GM12878 (cell line): Measurements from ENCODE around the gene PLCB2. TPM values are rescaled to one million over a fixed set of nuclear protein-coding genes. Genes with fewer than 3 reads are reported as not detected.

Experiments used
- ATAC-seq: fragments of 200-7000 bp; cut with Tn5 transposase; 3 replicates; pipeline ENCODE4 v1.9.1; 2020; ENCODE audit warnings: mild to moderate bottlenecking, moderate library complexity
- BruUV-seq: library from RNA; stranded (reverse); fragments of 400-500 nt; replicated peaks from 2 replicates; lab custom pipeline; 2021; lab: Mats Ljungman, UMichigan
- CTCF ChIA-PET: fragments of 300-600 bp; sonication (Branson Sonifier 250); formaldehyde crosslinking; extraction: SDS; loops from one replicate; lab custom pipeline; 2021; ENCODE audit warnings: inconsistent platforms; lab: Yijun Ruan, JAX
- POLR2A ChIA-PET: fragments of 350-600 bp; formaldehyde crosslinking; extraction: SDS; loops from one replicate; lab custom pipeline; 2021; ENCODE audit warnings: inconsistent platforms; lab: Charles Lee
- RAD21 ChIA-PET: fragments of 300-600 bp; sonication (Branson Sonifier 250); formaldehyde crosslinking; loops from one replicate; lab custom pipeline; 2023; ENCODE audit warnings: antibody characterized with exemption; ENCODE audit not compliant: unreplicated experiment; lab: Charles Lee
- SMC1A ChIA-PET: fragments of 300-600 bp; sonication (Branson Sonifier 250); formaldehyde crosslinking; loops from one replicate; lab custom pipeline; 2023; ENCODE audit not compliant: unreplicated experiment, uncharacterized antibody; lab: Charles Lee
- DNase-seq: peaks from one replicate; pipeline ENCODE4 v3.0.0-alpha.2; 2011; ENCODE audit warnings: low read depth, low spot score
- FAIRE-seq: peaks from 3 replicates; lab custom pipeline; 2011; peaks lifted over from hg19 to GRCh38; lab: Jason Lieb, UNC
- H2AFZ ChIP-seq: 2 replicates; pipeline ENCODE4 v1.6.0; 2011; ENCODE audit warnings: low read depth, low read length, control low read depth; ENCODE audit not compliant: control insufficient read depth
- H3K27ac ChIP-seq: 2 replicates; pipeline ENCODE4 v1.5.1; 2011; ENCODE audit warnings: control low read depth; ENCODE audit not compliant: control insufficient read depth, insufficient read depth
- H3K27me3 ChIP-seq, 2 experiments: replicated peaks in 1 of 2; 2 replicates each; pipeline versions ENCODE4 v1.6.0 to v1.6.1; 2011; ENCODE audit warnings: low read length in 1 of 2; ENCODE audit not compliant: control insufficient read depth in 2 of 2, insufficient read depth in 2 of 2
- H3K36me3 ChIP-seq, 2 experiments: 2 replicates each; pipeline ENCODE4 v1.5.1; 2011; ENCODE audit warnings: low read length in 1 of 2; ENCODE audit not compliant: control insufficient read depth in 2 of 2, insufficient read depth in 2 of 2
- H3K4me1 ChIP-seq: 2 replicates; pipeline ENCODE4 v1.6.1; 2011; ENCODE audit warnings: mild to moderate bottlenecking, low read length, moderate library complexity, mixed read lengths; ENCODE audit not compliant: control insufficient read depth, insufficient read depth
- H3K4me2 ChIP-seq: 2 replicates; pipeline ENCODE4 v1.6.0; 2011; ENCODE audit warnings: control low read depth; ENCODE audit not compliant: control insufficient read depth, insufficient read depth
- H3K4me3 ChIP-seq: fragments of 200-600 bp; sonication (generic); 2 replicates; pipeline ENCODE4 v1.5.1; 2016
- H3K79me2 ChIP-seq: 2 replicates; pipeline ENCODE4 v1.6.0; 2011; ENCODE audit warnings: low read length; ENCODE audit not compliant: control insufficient read depth, insufficient read depth
- H3K9ac ChIP-seq: 2 replicates; pipeline ENCODE4 v1.8.0; 2011; ENCODE audit warnings: low read length, control low read depth, mixed read lengths; ENCODE audit not compliant: control insufficient read depth, insufficient read depth
- H3K9me3 ChIP-seq: replicated peaks from 3 replicates; pipeline ENCODE4 v1.5.1; 2011; ENCODE audit warnings: mild to moderate bottlenecking, low read length; ENCODE audit not compliant: control insufficient read depth, insufficient read depth
- H4K20me1 ChIP-seq: 2 replicates; pipeline ENCODE4 v1.6.0; 2011; ENCODE audit not compliant: control insufficient read depth, insufficient read depth
- BACH1 ChIP-seq: fragments of 450-650 bp; IDR thresholded peaks from 2 replicates; pipeline ENCODE4 v1.6.1; 2017; ENCODE audit warnings: mild to moderate bottlenecking, borderline replicate concordance
- CBX5 ChIP-seq: sonication (generic); IDR thresholded peaks from 2 replicates; pipeline ENCODE4 v1.6.1; 2016; ENCODE audit warnings: low read depth, moderate library complexity, mild to moderate bottlenecking, inconsistent platforms
- CREM ChIP-seq: IDR thresholded peaks from 2 replicates; pipeline ENCODE4 v1.6.1; 2014; ENCODE audit warnings: antibody characterized with exemption, low read depth
- HDGF ChIP-seq: fragments of 450-650 bp; IDR thresholded peaks from 2 replicates; pipeline ENCODE4 v1.6.1; 2016; ENCODE audit warnings: antibody characterized with exemption
- MXI1 ChIP-seq: fragments of 150-350 bp; IDR thresholded peaks from 2 replicates; pipeline ENCODE4 v1.6.1; 2011; ENCODE audit warnings: low read depth, mild to moderate bottlenecking, inconsistent platforms, low read length, improper control_type of control experiment
- NFYA ChIP-seq: IDR thresholded peaks from 2 replicates; pipeline ENCODE4 v1.6.1; 2011; ENCODE audit warnings: low read depth, mild to moderate bottlenecking, low read length, improper control_type of control experiment, borderline replicate concordance
- PAX8 ChIP-seq: fragments of 450-650 bp; IDR thresholded peaks from 2 replicates; pipeline ENCODE4 v1.6.1; 2017; ENCODE audit warnings: mild to moderate bottlenecking, moderate library complexity
- POU2F2 ChIP-seq: IDR thresholded peaks from 3 replicates; pipeline ENCODE4 v1.6.1; 2011; ENCODE audit warnings: low read depth, mild to moderate bottlenecking, low read length, borderline replicate concordance
- RFX5 ChIP-seq: IDR thresholded peaks from 2 replicates; pipeline ENCODE4 v1.6.1; 2011; ENCODE audit warnings: low read depth, low read length, improper control_type of control experiment
- SP1 ChIP-seq: IDR thresholded peaks from one replicate; pipeline ENCODE4 v1.6.1; 2011; ENCODE audit warnings: low read depth, low read length
- SREBF1 ChIP-seq: IDR thresholded peaks from 2 replicates; pipeline ENCODE4 v1.6.1; 2012; ENCODE audit warnings: mild to moderate bottlenecking, low read length
- SUZ12 ChIP-seq: fragments of 200-600 bp; sonication (generic); IDR thresholded peaks from one replicate; pipeline ENCODE4 v1.6.1; 2018; ENCODE audit warnings: antibody characterized with exemption, mild to moderate bottlenecking; ENCODE audit not compliant: unreplicated experiment
- WGBS: methylation state at CpG from one replicate; pipeline ENCODE4 v1.1.6; 2016; ENCODE audit warnings: low lambda C conversion rate; ENCODE audit not compliant: insufficient replicate concordance, insufficient coverage; ENCODE audit errors: missing lambda C conversion rate; 5-methylcytosine and 5-hydroxymethylcytosine counted together
- in situ Hi-C: fragments of 300-500 bp; cut with MboI; formaldehyde crosslinking; loops from 9 replicates; pipeline ENCODE4 v1.14.3; 2018; ENCODE audit warnings: mixed read lengths
- intact Hi-C: fragments of 100-400 bp; cut with micrococcal nuclease; formaldehyde crosslinking; loops from one replicate; pipeline ENCODE4 v1.14.2; 2022; ENCODE audit not compliant: unreplicated experiment
- polyA plus RNA-seq, 11 experiments: library from polyadenylated mRNA; depleted of rRNA in 4 of 11; unstranded in 6 of 11; stranded (reverse) in 5 of 11; fragments of >200 nt; fragmentation: Nextera tagmentation in 4 of 11; fragmentation: Illumina TruSeq in 1 of 11; extraction: Ambion mirVana in 4 of 11; extraction: Trizol in 1 of 11; gene quantifications; 1 replicate in 1 of 11; 2 replicates in 10 of 11; pipeline versions ENCODE4 v1.2.1 to v1.2.3, GENCODE V29; 2011 to 2016; ENCODE audit warnings: inconsistent platforms in 2 of 11, missing spikeins in 2 of 11, low read depth in 1 of 11
- total RNA-seq, 4 experiments: library from RNA; depleted of rRNA in 3 of 4; stranded (reverse); fragments of >200 nt in 3 of 4; fragmentation: Illumina TruSeq in 1 of 4; extraction: Trizol in 1 of 4; gene quantifications; 2 replicates each; pipeline versions ENCODE4 v1.2.1 to v1.2.3, GENCODE V29; 2013 to 2021

Gene PLCB2
- total and polyA plus RNA-seq, 10 of the 15 experiments (the other 5 are each of a cell fraction or from before 2014, with no cell fraction given) = 1.2 to 39.4 (median 10.7) TPM

DNA sequence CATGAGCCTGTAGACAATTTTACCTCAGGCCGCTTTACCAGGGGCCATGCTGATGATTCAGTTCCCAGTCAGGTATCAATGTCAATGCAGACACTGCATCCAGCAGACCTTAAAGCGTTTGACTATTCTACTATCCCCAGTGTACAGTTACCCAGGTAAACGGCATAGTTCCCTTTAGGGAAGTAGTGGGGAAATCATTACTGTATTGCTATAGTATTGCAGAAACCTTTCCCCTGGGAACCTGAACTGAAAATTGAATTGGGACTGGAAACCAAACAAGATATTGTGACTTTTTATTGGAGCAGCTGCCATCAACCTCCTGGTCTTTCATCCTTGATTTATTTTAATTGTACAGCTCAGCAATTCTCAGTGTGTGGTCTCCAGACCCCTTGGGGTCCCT, 9.2 kb upstream of the PLCB2 start:
- no peak for TF ChIP-seq POU2F2
- TF ChIP-seq BACH1 = no peak
- no peak for TF ChIP-seq CBX5
- TF ChIP-seq CREM = no peak
- TF ChIP-seq HDGF = no peak
- TF ChIP-seq SP1 = no peak
- no peak for TF ChIP-seq SUZ12
- TF ChIP-seq SREBF1 = no peak
- TF ChIP-seq RFX5 = no peak
- TF ChIP-seq PAX8 = no peak
- TF ChIP-seq MXI1 = no peak
- TF ChIP-seq NFYA = no peak
- H4K20me1 ChIP-seq = no peaks in the 10 kb centered on the region
- 0 out of 2 replicates have a peak, but pooled peaks cover 5% of the 10 kb centered on the region for H3K4me1 ChIP-seq
- ATAC-seq (no peak), DNase-seq (no peak), FAIRE-seq (no peak)
- 29% methylated on average over 3 of the region's 3 CpGs for WGBS
- in situ Hi-C loops = no loop called here
- SMC1A ChIA-PET = interaction anchor here (0.8 to 7.6 kb wide), 4 partner anchors 11 to 100 kb away, joined by 3 to 42 read pairs (median 4); no protein-coding TSS in a partner anchor
- H3K9me3 ChIP-seq = no peaks in the 10 kb centered on the region
- BruUV-seq = no TSS peak
- POLR2A ChIA-PET = interaction anchor here (0.6 kb wide), 2 partner anchors 134 to 338 kb away, joined by 5 to 6 read pairs; no protein-coding TSS in a partner anchor
- intact Hi-C loops = no loop called here
- no peak overlapping the region for H3K4me2 ChIP-seq
- no peak overlapping the region for H2AFZ ChIP-seq
- H3K36me3 ChIP-seq = no peaks in the 10 kb centered on the region
- no peaks in the 10 kb centered on the region for H3K79me2 ChIP-seq
- CTCF ChIA-PET = interaction anchor here (0.7 to 17.6 kb wide), 6 partner anchors 10 to 105 kb away, joined by 3 to 336 read pairs (median 6); partner anchors contain the start of gene CCDC9B
- no peak overlapping the region for H3K4me3 ChIP-seq
- RAD21 ChIA-PET = interaction anchor here (1.0 to 1.5 kb wide), 3 partner anchors 21 to 100 kb away, joined by 3 read pairs; no protein-coding TSS in a partner anchor
- H3K27me3 ChIP-seq = peaks cover 0 to 2% of the 10 kb centered on the region in 2 experiments; a peak in 2 of 4 replicates
- no peak overlapping the region for H3K9ac ChIP-seq
- H3K27ac ChIP-seq = no peak overlapping the region
